ENCODE data around the gene TCEAL5.

GRCh38 chrX:103234869-103235268 lies 41.7 kb downstream of the TCEAL5 start:
- no peak for TF ChIP-seq CTCF (IDR thresholded peaks at IDR 0.05 in 4 of 5, conservative IDR thresholded peaks at IDR 0.05 in 1 of 5)
- no peak for TF ChIP-seq POLR2A (IDR thresholded peaks at IDR 0.05)

Measured in gastrocnemius medialis (tissue), 4 donors.